K562 (cell line): Measurements from ENCODE around the gene C3. TPM values are rescaled to one million over a fixed set of nuclear protein-coding genes. Genes with fewer than 3 reads are reported as not detected.

Experiments
- ATF3 ChIP-seq, 2 experiments: fragments of 450-650 bp in 1 of 2; sonication (generic) in 1 of 2; formaldehyde crosslinking in 1 of 2; IDR thresholded peaks in 1 of 2; conservative IDR thresholded peaks in 1 of 2; 2 replicates each; pipeline versions ENCODE4 v1.6.1 to v1.8.1; 2016 to 2023; ENCODE audit warnings: mild to moderate bottlenecking in 2 of 2, moderate library complexity in 2 of 2, inconsistent platforms in 1 of 2, missing genetic modification reagents in 1 of 2
- BHLHE40 ChIP-seq: IDR thresholded peaks from 2 replicates; pipeline ENCODE4 v1.6.1; 2011; ENCODE audit warnings: low read length, improper control_type of control experiment
- CREM ChIP-seq: IDR thresholded peaks from 2 replicates; pipeline ENCODE4 v1.6.1; 2014; ENCODE audit warnings: antibody characterized with exemption, low read depth
- CSDE1 ChIP-seq, 2 experiments: fragments of 450-650 bp; IDR thresholded peaks; 2 replicates each; pipeline ENCODE4 v1.6.1; 2016; ENCODE audit warnings: mild to moderate bottlenecking in 1 of 2
- FUS ChIP-seq: fragments of 200-400 bp; formaldehyde crosslinking; optimal IDR thresholded peaks from 2 replicates; pipeline ENCODE3; 2017; ENCODE audit warnings: low read depth, low read length
- HMGXB4 ChIP-seq: sonication (generic); formaldehyde crosslinking; IDR thresholded peaks from 2 replicates; pipeline ENCODE4 v1.8.1; 2023; ENCODE audit warnings: mild to moderate bottlenecking, missing genetic modification reagents
- HNRNPLL ChIP-seq: fragments of 200-400 bp; formaldehyde crosslinking; IDR thresholded peaks from 2 replicates; pipeline ENCODE4 v1.6.1; 2017; ENCODE audit warnings: low read length, low read depth, mild to moderate bottlenecking; ENCODE audit not compliant: poor library complexity, severe bottlenecking
- KDM4B ChIP-seq, 2 experiments: fragments of 450-650 bp in 1 of 2; sonication (generic) in 1 of 2; IDR thresholded peaks; 2 replicates each; pipeline ENCODE4 v1.6.1; 2016 to 2017; ENCODE audit warnings: borderline replicate concordance in 2 of 2, antibody characterized with exemption in 1 of 2, low read depth in 1 of 2, mild to moderate bottlenecking in 1 of 2
- LEF1 ChIP-seq: fragments of 450-650 bp; IDR thresholded peaks from 2 replicates; pipeline ENCODE4 v1.6.1; 2016; ENCODE audit warnings: mild to moderate bottlenecking
- NR2F6 ChIP-seq: fragments of 450-650 bp; formaldehyde crosslinking; IDR thresholded peaks from 2 replicates; pipeline ENCODE4 v1.4.0; 2020; ENCODE audit warnings: mild to moderate bottlenecking
- SMARCE1 ChIP-seq: fragments of 450-650 bp; IDR thresholded peaks from 2 replicates; pipeline ENCODE4 v1.7.1; 2016; ENCODE audit warnings: mild to moderate bottlenecking
- TCF15 ChIP-seq: fragments of 250-450 bp; sonication (Bioruptor Pico); IDR thresholded peaks from 2 replicates; pipeline ENCODE4 v1.8.0; 2022; ENCODE audit warnings: moderate library complexity, mild to moderate bottlenecking, inconsistent platforms
- TEAD4 ChIP-seq, 2 experiments: sonication (generic) in 1 of 2; formaldehyde crosslinking in 1 of 2; IDR thresholded peaks; 2 replicates each; pipeline versions ENCODE4 v1.6.1 to v1.8.0; 2012 to 2022; ENCODE audit warnings: borderline replicate concordance in 1 of 2, inconsistent platforms in 1 of 2, low read length in 1 of 2, mild to moderate bottlenecking in 1 of 2, missing genetic modification reagents in 1 of 2
- YY1 ChIP-seq, 3 experiments: IDR thresholded peaks; 2 replicates each; pipeline ENCODE4 v1.6.1; 2011; ENCODE audit warnings: low read length in 2 of 3, mild to moderate bottlenecking in 2 of 3, moderate library complexity in 2 of 3, borderline replicate concordance in 1 of 3, control low read depth in 1 of 3, low read depth in 1 of 3; ENCODE audit not compliant: insufficient read depth in 3 of 3, insufficient replicate concordance in 2 of 3, control insufficient read depth in 1 of 3, insufficient read length in 1 of 3; ENCODE audit errors: extremely low read depth in 1 of 3
- ZBTB12 ChIP-seq: fragments of 250-450 bp; sonication (Bioruptor Pico); IDR thresholded peaks from 2 replicates; pipeline ENCODE4 v1.4.0; 2020
- ZNF274 ChIP-seq: IDR thresholded peaks from 2 replicates; pipeline ENCODE4 v1.6.1; 2011; ENCODE audit warnings: low read depth, mild to moderate bottlenecking, low read length, moderate library complexity, borderline replicate concordance
- ZNF280A ChIP-seq: fragments of 450-650 bp; IDR thresholded peaks from 2 replicates; pipeline ENCODE4 v1.6.1; 2018; ENCODE audit warnings: mild to moderate bottlenecking, low read depth; ENCODE audit not compliant: partially characterized antibody
- ZNF431 ChIP-seq: sonication (generic); formaldehyde crosslinking; IDR thresholded peaks from 2 replicates; pipeline ENCODE4 v1.8.0; 2022; ENCODE audit warnings: mild to moderate bottlenecking, missing genetic modification reagents
- polyA plus RNA-seq, 8 experiments: library from polyadenylated mRNA; depleted of rRNA in 4 of 8; stranded (reverse) in 5 of 8; unstranded in 3 of 8; fragments of >200 nt; fragmentation: Nextera tagmentation in 2 of 8; fragmentation: Illumina TruSeq in 1 of 8; extraction: Ambion mirVana in 2 of 8; extraction: Trizol in 1 of 8; gene quantifications; 2 replicates each; pipeline versions ENCODE4 v1.2.1 to v1.2.3, GENCODE V29; 2011 to 2014; ENCODE audit warnings: inconsistent platforms in 1 of 8, missing spikeins in 1 of 8
- total RNA-seq, 7 experiments: library from RNA; depleted of rRNA in 6 of 7; stranded (reverse); fragments of >200 nt in 6 of 7; fragmentation: Illumina TruSeq in 2 of 7; extraction: Trizol in 2 of 7; gene quantifications; 2 replicates each; pipeline versions ENCODE4 v1.2.1 to v1.2.3, GENCODE V29; 2011 to 2021; ENCODE audit warnings: low replicate concordance in 1 of 7

C3 gene
- total and polyA plus RNA-seq, 9 of the 15 experiments (the other 6 are each of a cell fraction or from before 2014, with no cell fraction given), result 0.59 to 10.6 (median 2.2) TPM

GRCh38 chr19:6736169-6736916 lies 15.9 kb upstream of the C3 start (continued):
- TF ChIP-seq ZBTB12 (CRISPR knock-in tag), result peak; percentile 47; the same call in 1 of the 2 replicates
- TF ChIP-seq TCF15 (CRISPR knock-in tag), result no peak
- no peak for TF ChIP-seq CSDE1 (IDR thresholded peaks at IDR 0.05)
- no peak for TF ChIP-seq HMGXB4
- TF ChIP-seq KDM4B (IDR thresholded peaks at IDR 0.05; ENCODE audit: borderline replicate concordance in 2 of 2, low read depth in 1 of 2), result no peak
- TF ChIP-seq FUS, result no peak
- peak in 2 of 3 experiments; percentile 68 to 79 for TF ChIP-seq YY1 (IDR thresholded peaks at IDR 0.05; ENCODE audit: borderline replicate concordance in 1 of 3, control insufficient read depth in 1 of 3, extremely low read depth in 1 of 3, insufficient read depth in 3 of 3, insufficient read length in 1 of 3, insufficient replicate concordance in 2 of 3, low read depth in 1 of 3, low read length in 2 of 3)
- peak; percentile 2 for TF ChIP-seq HNRNPLL
- peak; percentile 27; the same call in 1 of the 2 replicates for TF ChIP-seq SMARCE1
- 0 out of 2 replicates have a peak, but pooled peaks have one; percentile 21 for TF ChIP-seq LEF1
- no peak for TF ChIP-seq NR2F6 (CRISPR knock-in tag)
- TF ChIP-seq BHLHE40, result peak; percentile 33; the same call in 1 of the 2 replicates
- TF ChIP-seq ZNF274, result no peak
- peak; percentile 94 for TF ChIP-seq CREM
- TF ChIP-seq ZNF431 (CRISPR knock-in tag), result no peak
- TF ChIP-seq ZNF280A, result no peak
- peak; percentile 91 for TF ChIP-seq ATF3 (IDR thresholded peaks at IDR 0.05)
- no peak for TF ChIP-seq ATF3 (CRISPR knock-in tag; conservative IDR thresholded peaks at IDR 0.05)
- peak; percentile 8; the same call in 1 of the 2 replicates for TF ChIP-seq TEAD4 (IDR thresholded peaks at IDR 0.05; ENCODE audit: low read length)
- no peak for TF ChIP-seq TEAD4 (CRISPR knock-in tag; IDR thresholded peaks at IDR 0.05; ENCODE audit: borderline replicate concordance)
